Measurements from ENCODE around the gene WDR83.
"Not testable (repeated sequence)": the region's sequence is repeated elsewhere in the genome, so short reads cannot be mapped to it uniquely, and the experiment has no call there.

WDR83 gene

DNA sequence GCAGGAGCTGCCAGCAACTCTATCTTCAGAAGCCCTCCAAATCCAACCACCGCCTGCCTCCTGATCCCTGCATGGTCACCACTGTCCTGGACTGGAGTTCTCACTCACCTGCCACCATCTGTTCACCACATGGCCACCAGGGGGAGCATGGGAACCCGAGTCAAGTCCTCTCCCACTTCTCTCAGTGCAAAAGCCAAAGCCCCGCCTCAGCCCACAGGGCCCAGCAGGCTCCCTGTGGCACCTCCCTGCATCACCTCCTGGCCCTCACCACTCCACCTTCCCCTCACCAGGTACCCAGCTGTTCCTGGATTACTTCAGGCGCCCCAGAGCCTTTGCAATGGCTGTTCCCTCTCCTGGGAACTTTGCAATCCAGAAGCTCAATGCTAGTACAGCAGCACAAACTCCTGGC, 9.8 kb downstream of the WDR83 start:
- Mint-ChIP-seq H3K27me3 (no peaks in the 10 kb centered on the region), H3K4me1 (peaks cover 37% of the 10 kb centered on the region), H3K4me3 (no peak overlapping the region)

DNA sequence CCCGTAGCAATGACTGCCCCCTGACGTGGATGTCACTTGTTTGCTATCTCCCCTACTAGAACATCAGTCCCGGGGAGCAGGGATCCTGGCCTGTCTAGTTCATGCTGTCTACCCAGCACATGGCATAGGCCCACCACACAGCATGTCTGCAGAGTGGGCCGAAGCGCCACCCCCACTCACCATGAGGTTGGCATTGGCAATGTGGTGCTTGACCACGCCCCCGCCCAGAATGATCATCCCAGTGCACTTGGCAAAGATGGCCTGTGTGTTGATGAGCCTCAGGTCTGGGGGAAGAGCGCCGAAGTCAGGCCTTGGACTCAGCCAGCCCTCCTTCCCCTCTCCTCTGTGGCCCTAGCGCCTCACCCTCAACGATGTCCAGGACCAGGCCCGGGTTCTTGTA, 10.3 kb downstream of the WDR83 start:
- Mint-ChIP-seq H3K4me1 (peaks cover 37% of the 10 kb centered on the region), H3K27me3 (no peaks in the 10 kb centered on the region), H3K36me3 (ENCODE audit: insufficient read depth) (peaks cover 66% of the 10 kb centered on the region), H3K4me3 (no peak overlapping the region), H3K9me3 (no peaks in the 10 kb centered on the region), H3K27ac (ENCODE audit: low read depth) (peak overlapping the region; percentile 82)
- no peak for ATAC-seq (replicated peaks; ENCODE audit: extremely low read depth, poor library complexity, severe bottlenecking)
- no peak for DNase-seq (ENCODE audit: low spot score in 2 of 2)

More for the DNA sequence above, 9.8 kb downstream of the WDR83 start:
- Mint-ChIP-seq H3K27ac (ENCODE audit: low read depth) (peak overlapping the region; percentile 82), H3K36me3 (ENCODE audit: insufficient read depth) (peaks cover 64% of the 10 kb centered on the region), H3K9me3 (no peaks in the 10 kb centered on the region)
- ATAC-seq (replicated peaks; ENCODE audit: extremely low read depth, poor library complexity, severe bottlenecking) (peak; percentile 31), DNase-seq (ENCODE audit: low spot score in 2 of 2) (peak; percentile 69 to 79)

DNA sequence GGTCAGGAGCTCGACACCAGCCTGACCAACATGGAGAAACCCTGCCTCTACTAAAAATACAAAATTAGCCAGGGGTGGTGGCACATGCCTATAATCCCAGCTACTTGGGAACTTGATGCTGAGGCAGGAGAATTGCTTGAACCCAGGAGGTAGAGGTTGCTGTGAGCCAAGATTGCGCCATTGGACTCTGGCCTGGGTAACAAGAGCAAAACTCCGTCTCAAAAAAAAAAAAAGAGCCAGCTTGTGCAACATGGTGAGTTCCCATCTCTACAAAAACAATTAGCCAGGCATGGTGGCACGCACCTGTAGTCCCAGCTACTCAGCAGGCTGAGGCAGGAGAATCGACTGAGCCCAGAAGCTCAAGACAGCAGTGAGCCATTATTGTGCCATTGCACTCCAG, 11.4 kb downstream of the WDR83 start:
- peaks cover 64% of the 10 kb centered on the region for H3K36me3 Mint-ChIP-seq (ENCODE audit: insufficient read depth)
- DNase-seq (ENCODE audit: low spot score in 2 of 2); H3K27me3 Mint-ChIP-seq; H3K4me3 Mint-ChIP-seq; H3K9me3 Mint-ChIP-seq; ATAC-seq (replicated peaks; ENCODE audit: extremely low read depth, poor library complexity, severe bottlenecking): not testable (repeated sequence)
- H3K27ac Mint-ChIP-seq (ENCODE audit: low read depth), result peak overlapping the region; percentile 41
- peaks cover 33% of the 10 kb centered on the region for H3K4me1 Mint-ChIP-seq

DNA sequence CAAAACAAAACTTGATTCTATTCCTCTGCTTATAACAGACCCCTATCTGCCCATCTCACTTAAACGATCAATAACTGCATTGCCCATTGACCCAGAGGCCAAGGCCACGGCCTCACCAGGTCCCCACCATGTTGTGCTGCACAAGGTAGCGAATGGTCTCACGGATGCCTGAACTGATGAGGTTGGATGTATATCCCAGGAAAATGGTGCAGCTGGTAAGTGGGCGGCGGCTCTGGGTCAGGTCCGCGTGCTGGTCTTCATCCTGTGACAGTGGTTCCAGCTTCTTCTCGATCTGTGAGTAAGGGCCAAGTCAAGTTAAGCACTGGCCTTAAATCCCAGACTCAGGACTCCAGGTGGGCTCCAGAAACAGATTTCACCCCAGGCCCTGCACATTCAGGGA, 13.4 kb downstream of the WDR83 start:
- Mint-ChIP-seq H3K9me3 (no peaks in the 10 kb centered on the region), H3K36me3 (ENCODE audit: insufficient read depth) (peaks cover 60% of the 10 kb centered on the region), H3K4me1 (peaks cover 27% of the 10 kb centered on the region), H3K4me3 (peak overlapping the region; percentile 97), H3K27me3 (no peaks in the 10 kb centered on the region), H3K27ac (ENCODE audit: low read depth) (no peak overlapping the region)
- DNase-seq (ENCODE audit: low spot score in 2 of 2), result no peak
- no peak for ATAC-seq (replicated peaks; ENCODE audit: extremely low read depth, poor library complexity, severe bottlenecking)

DNA sequence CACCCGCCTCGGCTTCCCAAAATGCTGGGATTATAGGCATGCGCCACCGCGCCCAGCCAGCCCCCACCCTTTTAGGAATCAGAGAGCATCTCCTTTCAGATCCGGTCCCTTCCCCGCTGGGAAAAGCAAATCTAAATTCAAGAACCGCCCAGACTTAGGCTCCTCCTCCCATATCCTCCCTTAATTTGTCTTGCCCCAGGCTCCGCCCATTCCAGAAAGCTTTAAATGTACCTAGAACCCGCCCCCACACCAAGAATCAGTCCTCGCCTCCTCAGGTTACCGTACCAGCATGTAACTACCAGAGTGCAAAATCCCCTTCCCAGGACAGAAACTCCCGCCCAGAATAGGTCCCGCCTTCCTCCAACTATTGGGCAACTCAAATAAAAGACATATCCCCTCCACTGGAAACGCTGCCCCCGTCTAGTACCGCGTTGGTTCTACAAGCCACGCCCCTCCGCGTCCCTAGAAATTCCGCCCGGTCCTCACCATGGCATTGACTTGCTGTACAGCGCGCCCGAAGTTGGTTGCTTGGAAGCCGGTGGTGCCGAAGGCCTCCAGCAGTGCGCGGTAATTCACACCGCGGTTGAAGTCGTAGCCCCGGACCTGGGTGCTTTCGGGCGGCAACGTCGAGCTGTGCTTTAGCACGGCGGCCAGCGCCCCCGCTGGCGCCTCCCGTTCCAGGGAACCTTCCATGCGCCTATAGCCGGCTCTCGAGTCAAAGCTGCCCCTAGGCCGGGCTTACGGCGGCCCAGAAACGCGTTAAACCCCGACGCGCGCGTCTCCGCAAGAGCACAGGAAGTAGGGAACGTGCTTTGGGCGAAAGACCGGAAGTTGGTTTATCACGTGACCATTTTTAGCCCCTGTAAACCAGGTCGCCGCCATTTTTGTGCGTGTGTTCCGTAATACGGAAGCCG, 14.7 kb downstream of the WDR83 start, which contains the start of gene DHPS:
Gene DHPS, minus strand, starts transcription at position 807 of the 914 bp plus-strand sequence. Its CDS starts 114 bp downstream, at position 693.
- no peaks in the 10 kb centered on the region for H3K9me3 Mint-ChIP-seq
- DNase-seq (ENCODE audit: low spot score in 2 of 2), result peak; percentile 75 to 88
- H3K36me3 Mint-ChIP-seq (ENCODE audit: insufficient read depth), result peaks cover 52% of the 10 kb centered on the region
- peaks cover 24% of the 10 kb centered on the region for H3K4me1 Mint-ChIP-seq
- H3K27ac Mint-ChIP-seq (ENCODE audit: low read depth), result peak within 1 kb of the TSS; percentile 94
- peak; percentile 87 for ATAC-seq (replicated peaks; ENCODE audit: extremely low read depth, poor library complexity, severe bottlenecking)
- peak within 1 kb of the TSS; percentile 97 for H3K4me3 Mint-ChIP-seq
- H3K27me3 Mint-ChIP-seq, result no peaks in the 10 kb centered on the region

DNA sequence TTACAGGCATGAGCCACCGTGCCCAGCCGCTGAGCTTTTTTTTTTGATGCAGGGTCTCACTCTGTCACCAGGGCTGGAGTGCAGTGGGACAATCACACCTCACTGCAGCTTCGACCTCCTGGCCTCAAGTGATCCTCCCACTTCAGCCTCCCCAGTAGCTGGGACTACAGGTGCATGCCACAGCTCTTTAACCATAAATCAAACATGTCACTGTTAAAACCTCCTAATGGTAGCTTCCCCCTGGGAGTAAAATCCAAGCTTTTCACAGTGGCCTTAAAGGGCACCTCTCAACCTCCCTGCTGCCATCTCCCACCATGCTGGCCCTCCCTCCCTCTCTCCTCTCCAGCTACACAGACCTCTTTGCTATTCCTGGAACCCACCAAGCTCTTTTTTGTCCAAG, 19.2 kb downstream of the WDR83 start:
- Mint-ChIP-seq H3K9me3 (no peaks in the 10 kb centered on the region), H3K27ac (ENCODE audit: low read depth) (no peak overlapping the region), H3K36me3 (ENCODE audit: insufficient read depth) (peaks cover 18% of the 10 kb centered on the region), H3K4me3 (no peak overlapping the region), H3K4me1 (peaks cover 8% of the 10 kb centered on the region), H3K27me3 (no peaks in the 10 kb centered on the region)
- no peak for ATAC-seq (replicated peaks; ENCODE audit: extremely low read depth, poor library complexity, severe bottlenecking)
- no peak for DNase-seq (ENCODE audit: low spot score in 2 of 2)

DNA sequence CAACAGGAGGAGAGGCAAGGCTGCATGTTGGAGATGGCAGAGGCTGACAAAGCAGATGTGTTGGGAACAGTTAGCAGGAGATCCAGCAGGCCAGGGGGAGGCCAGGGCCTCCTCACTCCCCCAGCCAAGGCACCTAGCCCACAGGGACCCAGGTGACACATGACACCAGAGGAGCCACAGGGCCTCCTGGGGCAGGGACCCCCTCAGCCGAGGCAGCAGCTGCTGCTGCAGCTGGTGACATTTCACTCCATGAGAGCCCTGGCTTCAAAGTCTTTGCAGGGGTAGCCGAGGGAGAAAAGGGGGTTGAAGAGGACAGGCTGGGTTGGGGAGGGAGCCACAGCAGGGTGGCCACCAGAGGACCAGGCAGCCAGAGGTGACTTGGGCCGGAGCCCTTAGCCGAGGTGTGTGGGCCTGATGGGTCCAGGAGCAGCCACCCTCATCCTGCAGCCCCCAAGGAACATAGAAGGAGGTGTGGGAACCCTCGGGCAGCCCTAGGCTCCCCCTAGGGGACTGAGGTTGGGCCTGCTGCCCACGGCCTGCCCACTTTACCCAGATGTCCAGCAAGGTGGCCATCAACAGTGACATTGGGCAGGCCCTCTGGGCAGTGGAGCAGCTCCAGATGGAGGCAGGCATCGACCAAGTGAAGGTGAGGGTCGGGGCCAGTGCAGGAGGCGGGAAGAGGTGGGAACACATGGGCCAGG, 21.0 kb downstream of the WDR83 start, which contains the start of gene GNG14:
Gene GNG14, plus strand, starts transcription at position 503 of the 701 bp plus-strand sequence. Its CDS starts 51 bp downstream, at position 554.
- H3K27me3 Mint-ChIP-seq, result no peaks in the 10 kb centered on the region
- no peaks in the 10 kb centered on the region for H3K4me1 Mint-ChIP-seq
- peaks cover 7% of the 10 kb centered on the region for H3K36me3 Mint-ChIP-seq (ENCODE audit: insufficient read depth)
- no peak within 1 kb of the TSS for H3K4me3 Mint-ChIP-seq
- ATAC-seq (replicated peaks; ENCODE audit: extremely low read depth, poor library complexity, severe bottlenecking) (no peak), DNase-seq (ENCODE audit: low spot score in 2 of 2) (no peak)
- H3K27ac Mint-ChIP-seq (ENCODE audit: low read depth), result no peak within 1 kb of the TSS
- no peaks in the 10 kb centered on the region for H3K9me3 Mint-ChIP-seq

DNA sequence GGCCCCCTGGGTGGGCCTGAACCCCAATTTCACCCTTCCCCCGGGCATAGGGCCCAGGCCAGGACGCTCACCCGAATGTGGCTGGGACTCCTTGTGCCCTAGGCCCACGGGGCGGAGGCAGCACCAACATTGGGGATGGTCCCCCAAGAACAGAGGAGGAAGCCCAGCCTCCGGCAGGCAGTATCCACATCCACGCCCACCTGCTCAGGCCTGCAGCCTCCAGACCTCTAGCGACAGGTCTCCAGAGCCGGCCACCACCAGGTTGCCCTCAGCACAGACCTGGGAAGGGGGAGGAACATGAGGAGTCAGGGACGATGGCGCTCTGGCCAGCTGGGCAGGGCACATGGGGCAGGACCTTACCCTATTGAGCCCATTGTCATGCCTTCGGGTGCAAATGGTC, 22.4 kb downstream of the WDR83 start:
- DNase-seq (ENCODE audit: low spot score in 2 of 2) (no peak), ATAC-seq (replicated peaks; ENCODE audit: extremely low read depth, poor library complexity, severe bottlenecking) (no peak)
- H3K36me3 Mint-ChIP-seq (ENCODE audit: insufficient read depth), result peaks cover 2% of the 10 kb centered on the region
- H3K27ac Mint-ChIP-seq (ENCODE audit: low read depth), result no peak overlapping the region
- H3K4me3 Mint-ChIP-seq, result no peak overlapping the region
- no peaks in the 10 kb centered on the region for H3K9me3 Mint-ChIP-seq
- no peaks in the 10 kb centered on the region for H3K4me1 Mint-ChIP-seq
- H3K27me3 Mint-ChIP-seq, result no peaks in the 10 kb centered on the region

DNA sequence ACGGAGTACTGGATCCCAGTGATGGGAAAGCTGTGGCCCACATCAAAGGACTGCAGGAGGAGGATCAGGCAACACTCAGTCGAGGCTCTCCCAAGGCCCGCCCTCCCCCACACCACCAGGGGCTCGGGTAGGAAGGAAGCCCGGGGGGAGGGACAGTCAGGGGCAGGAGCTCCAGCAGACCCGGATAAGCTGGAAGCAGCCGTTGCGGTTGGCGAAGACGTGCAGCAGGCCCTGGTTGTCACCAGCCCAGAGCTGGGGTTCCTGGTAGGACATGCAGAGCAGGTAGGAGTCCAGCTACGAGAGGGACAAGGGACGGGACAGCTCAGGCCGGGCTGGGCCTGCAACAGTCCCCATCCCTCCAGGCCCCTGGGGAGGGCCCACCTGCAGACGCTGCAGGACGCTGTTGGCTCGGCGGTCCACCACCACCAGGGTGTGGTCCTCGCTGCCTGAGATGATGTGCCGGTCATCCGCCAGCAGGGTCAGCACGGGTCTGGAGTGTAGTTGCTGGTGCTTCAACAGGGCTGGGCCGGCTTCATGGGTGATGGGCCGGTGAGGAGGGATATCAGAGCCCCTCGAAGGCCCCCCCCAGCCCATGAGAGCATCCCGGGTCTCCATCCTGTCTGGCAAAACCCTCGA, 23.1 kb downstream of the WDR83 start:
- Mint-ChIP-seq H3K9me3 (no peaks in the 10 kb centered on the region), H3K4me1 (no peaks in the 10 kb centered on the region), H3K36me3 (ENCODE audit: insufficient read depth) (no peaks in the 10 kb centered on the region), H3K27me3 (no peaks in the 10 kb centered on the region), H3K4me3 (no peak overlapping the region), H3K27ac (ENCODE audit: low read depth) (no peak overlapping the region)
- no peak for ATAC-seq (replicated peaks; ENCODE audit: extremely low read depth, poor library complexity, severe bottlenecking)
- DNase-seq (ENCODE audit: low spot score in 2 of 2), result no peak

DNA sequence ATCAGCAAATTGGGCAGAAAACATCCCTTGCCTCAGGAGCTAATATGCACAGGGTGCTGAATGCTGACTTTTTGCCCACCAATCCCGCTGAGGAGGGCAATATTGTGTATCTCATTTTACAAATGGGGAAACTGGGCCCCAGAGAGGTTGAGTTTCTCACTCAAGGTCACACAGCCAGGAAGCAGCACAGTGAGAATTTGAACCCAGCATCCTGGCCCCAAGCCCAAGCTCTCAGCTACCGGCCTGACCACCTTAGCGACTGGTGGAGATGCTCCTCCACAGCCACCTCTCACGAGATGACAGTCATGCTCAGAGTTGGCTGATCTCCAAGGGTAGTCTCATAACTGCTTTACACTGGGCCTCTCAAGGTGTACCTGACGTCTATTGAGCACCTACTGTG, 26.4 kb downstream of the WDR83 start:
- ATAC-seq (replicated peaks; ENCODE audit: extremely low read depth, poor library complexity, severe bottlenecking) (no peak), DNase-seq (ENCODE audit: low spot score in 2 of 2) (no peak)
- H3K36me3 Mint-ChIP-seq (ENCODE audit: insufficient read depth), result peaks cover 4% of the 10 kb centered on the region
- no peaks in the 10 kb centered on the region for H3K9me3 Mint-ChIP-seq
- no peak overlapping the region for H3K4me3 Mint-ChIP-seq
- H3K4me1 Mint-ChIP-seq, result peaks cover 1% of the 10 kb centered on the region
- H3K27me3 Mint-ChIP-seq, result no peaks in the 10 kb centered on the region
- H3K27ac Mint-ChIP-seq (ENCODE audit: low read depth), result no peak overlapping the region

DNA sequence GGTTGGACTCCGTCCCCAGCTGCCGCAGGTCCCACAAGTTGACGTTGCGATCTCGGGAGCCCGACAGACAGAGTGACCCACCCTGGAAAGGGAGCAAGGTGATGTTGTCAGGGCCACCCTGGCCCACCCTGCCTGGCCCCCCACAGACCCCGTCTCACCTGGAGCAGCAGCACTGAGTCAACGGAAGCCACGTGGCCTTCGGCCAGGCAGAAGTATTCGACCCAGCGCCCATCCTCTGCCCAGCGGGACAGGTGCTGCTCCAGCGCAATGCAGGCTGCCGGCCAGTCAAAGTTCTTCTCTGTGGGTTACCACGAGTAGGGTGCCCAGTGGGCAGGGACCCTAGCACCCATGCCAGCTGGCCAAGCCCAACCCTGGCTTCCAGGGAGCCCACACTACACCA, 28.0 kb downstream of the WDR83 start:
- Mint-ChIP-seq H3K9me3 (no peaks in the 10 kb centered on the region), H3K4me3 (no peak overlapping the region), H3K36me3 (ENCODE audit: insufficient read depth) (peaks cover 5% of the 10 kb centered on the region), H3K27me3 (no peaks in the 10 kb centered on the region), H3K4me1 (peaks cover 6% of the 10 kb centered on the region), H3K27ac (ENCODE audit: low read depth) (no peak overlapping the region)
- ATAC-seq (replicated peaks; ENCODE audit: extremely low read depth, poor library complexity, severe bottlenecking) (no peak), DNase-seq (ENCODE audit: low spot score in 2 of 2) (no peak)

DNA sequence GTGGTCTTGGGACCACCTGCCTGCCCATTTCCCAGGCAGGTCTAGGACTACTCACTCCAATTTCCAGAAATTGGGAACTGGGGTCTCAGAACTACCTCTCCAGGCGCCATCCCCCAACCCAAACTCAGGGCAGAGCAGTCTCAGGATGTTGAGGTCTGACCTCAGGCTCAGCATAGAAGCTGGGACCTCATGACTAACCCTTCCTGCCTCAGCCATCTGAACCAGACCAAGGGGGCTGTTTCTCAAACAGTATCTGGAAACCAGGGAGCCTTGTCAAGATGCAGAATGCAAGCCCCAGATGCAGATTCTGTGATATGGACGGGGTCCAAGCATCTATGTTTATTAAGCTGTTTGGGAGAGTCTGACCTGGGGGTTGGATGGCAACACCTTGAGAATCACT, 28.5 kb downstream of the WDR83 start:
- no peaks in the 10 kb centered on the region for H3K9me3 Mint-ChIP-seq
- H3K27ac Mint-ChIP-seq (ENCODE audit: low read depth), result no peak overlapping the region
- H3K4me3 Mint-ChIP-seq, result no peak overlapping the region
- no peaks in the 10 kb centered on the region for H3K27me3 Mint-ChIP-seq
- ATAC-seq (replicated peaks; ENCODE audit: extremely low read depth, poor library complexity, severe bottlenecking), result no peak
- peaks cover 6% of the 10 kb centered on the region for H3K4me1 Mint-ChIP-seq
- DNase-seq (ENCODE audit: low spot score in 2 of 2), result no peak
- H3K36me3 Mint-ChIP-seq (ENCODE audit: insufficient read depth), result peaks cover 5% of the 10 kb centered on the region
